Erythroblast (primary cell): Measurements from ENCODE around the gene TANK.
"Not testable (repeated sequence)": the region's sequence is repeated elsewhere in the genome, so short reads cannot be mapped to it uniquely, and the experiment has no call there.

Experiments
- DNase-seq, 2 experiments: peaks; one replicate each; lab custom pipeline; 2025; lab: John Stamatoyannopoulos, UW
- GATA1 ChIP-seq: IDR thresholded peaks from 2 replicates; pipeline ENCODE4 v1.6.1; 2011; ENCODE audit warnings: low read depth, mild to moderate bottlenecking, control low read depth, low read length, moderate library complexity
- POLR2A ChIP-seq: IDR thresholded peaks from 2 replicates; pipeline ENCODE4 v1.6.1; 2011; ENCODE audit warnings: mild to moderate bottlenecking, low read length

TANK gene

GRCh38 chr2:161273038-161273760 lies 113.0 kb downstream of the TANK start:
- peak; percentile 63 to 77 for DNase-seq
- TF ChIP-seq POLR2A = no peak
- no peak for TF ChIP-seq GATA1

DNA sequence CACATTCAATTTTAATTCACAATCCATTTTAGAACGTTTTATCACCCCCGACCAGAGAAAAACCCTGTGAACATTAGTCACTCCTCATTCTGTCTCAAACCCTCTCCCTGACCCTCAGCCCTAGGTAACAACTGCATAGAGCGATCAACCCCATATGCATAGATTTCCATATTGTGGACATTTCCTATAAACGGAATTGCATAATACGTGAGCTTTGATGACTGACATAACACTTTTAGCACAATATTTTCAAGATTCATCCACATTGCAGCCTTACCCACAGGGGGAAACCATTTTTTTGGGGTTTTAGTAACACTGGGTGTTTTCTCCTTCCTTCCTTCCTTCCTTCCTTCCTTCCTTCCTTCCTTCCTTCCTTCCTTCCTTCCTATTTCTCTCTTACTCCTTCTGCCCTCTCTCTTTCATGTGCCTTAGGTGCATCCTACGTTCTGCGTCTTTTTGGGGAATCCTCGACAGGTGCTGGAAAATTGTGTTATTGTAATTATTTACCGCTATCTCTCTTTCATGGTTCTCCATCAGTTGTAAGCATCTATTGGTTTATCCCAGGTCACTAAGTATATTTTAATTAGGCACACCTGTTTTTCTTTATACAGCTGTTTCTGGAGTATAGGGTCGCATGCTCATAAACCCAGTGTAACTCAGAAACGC lies 118.5 kb downstream of the TANK start:
- DNase-seq = not testable (repeated sequence)

GRCh38 chr2:161279230-161279815 lies 119.1 kb downstream of the TANK start:
- DNase-seq = not testable (repeated sequence)

GRCh38 chr2:161280906-161281323 lies 120.7 kb downstream of the TANK start:
- DNase-seq = not testable (repeated sequence)

DNA sequence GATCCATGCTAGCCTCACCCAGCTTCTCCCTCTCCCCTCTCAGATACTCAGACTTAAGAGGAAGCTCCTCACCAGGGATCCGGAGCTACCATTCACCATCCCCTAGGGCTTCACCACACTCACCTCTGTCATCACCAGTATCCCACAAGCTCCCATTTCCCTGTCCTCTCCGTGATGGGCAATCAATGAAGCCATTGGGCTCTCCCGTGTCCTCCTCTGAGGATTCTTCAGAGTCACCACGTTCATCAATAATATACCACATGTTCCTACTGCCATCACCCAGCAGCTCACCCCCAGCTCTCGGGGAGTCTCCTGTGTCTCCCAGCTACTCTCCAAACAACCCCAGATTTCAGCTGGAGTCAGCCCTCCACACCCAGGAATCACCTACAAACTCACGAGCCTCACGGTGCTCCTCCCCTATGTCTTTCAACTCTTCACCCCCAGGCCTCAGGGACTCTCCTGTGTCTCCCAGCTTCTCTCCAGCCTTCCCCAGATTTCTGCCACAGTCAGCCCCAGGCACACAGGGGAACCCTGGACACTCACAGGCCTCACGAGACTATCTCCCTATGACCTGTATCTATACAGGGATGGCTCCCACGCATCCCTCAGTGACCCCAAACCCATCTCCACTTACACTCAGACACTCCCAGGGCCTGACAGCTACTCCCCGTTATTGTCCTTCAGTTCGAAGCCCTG lies 121.5 kb downstream of the TANK start:
- not testable (repeated sequence) for DNase-seq

GRCh38 chr2:161282311-161282644 lies 122.0 kb downstream of the TANK start:
- DNase-seq = not testable (repeated sequence)

DNA sequence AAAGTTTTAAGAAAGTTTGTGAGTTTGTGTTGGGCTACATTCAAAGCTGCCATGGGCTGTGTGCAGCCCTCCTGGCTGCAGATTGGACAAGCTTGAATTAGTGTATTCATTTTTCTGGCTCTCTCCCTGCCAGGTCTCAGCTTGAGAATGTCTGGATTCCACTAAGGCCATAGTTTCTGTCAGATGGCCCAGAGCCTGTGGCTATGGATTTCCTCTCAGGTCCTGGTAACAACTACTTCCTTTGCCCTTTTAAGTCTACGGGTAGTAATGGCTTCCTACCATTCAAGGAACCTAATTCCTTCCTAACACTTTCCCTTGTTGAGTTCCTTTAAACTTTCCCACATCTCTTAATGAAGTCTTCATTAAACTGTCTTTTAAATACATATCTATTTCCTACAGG lies 123.7 kb downstream of the TANK start:
- TF ChIP-seq POLR2A = no peak
- TF ChIP-seq GATA1 = no peak
- DNase-seq = no peak
